Mesenchymal stem cell (in vitro differentiated cells and primary cell): ENCODE results near the gene FBXW4.
"Not testable (repeated sequence)": the region's sequence is repeated elsewhere in the genome, so short reads cannot be mapped to it uniquely, and the experiment has no call there.

Source experiments
- DNase-seq: peaks from one replicate; pipeline ENCODE4 v3.0.0-alpha.2; 2013
- H2AFZ ChIP-seq: one replicate; pipeline ENCODE4 v1.6.1; 2013; ENCODE audit warnings: low read depth, mild to moderate bottlenecking, control low read depth, inconsistent platforms, low read length, moderate library complexity
- H2AK5ac ChIP-seq: 2 replicates; pipeline ENCODE4 v1.6.1; 2013; ENCODE audit warnings: low read length, moderate library complexity, mild to moderate bottlenecking, inconsistent platforms; ENCODE audit not compliant: severe bottlenecking
- H2BK120ac ChIP-seq: one replicate; pipeline ENCODE4 v1.6.1; 2013; ENCODE audit warnings: low read depth, mild to moderate bottlenecking, inconsistent platforms, low read length, moderate library complexity
- H2BK12ac ChIP-seq, 2 experiments: one replicate each; pipeline ENCODE4 v1.6.1; 2013; ENCODE audit warnings: inconsistent platforms in 2 of 2, low read length in 2 of 2, mild to moderate bottlenecking in 2 of 2, moderate library complexity in 2 of 2, control low read depth in 1 of 2
- H2BK15ac ChIP-seq: one replicate; pipeline ENCODE4 v1.6.1; 2013; ENCODE audit warnings: mild to moderate bottlenecking, low read depth, inconsistent platforms; ENCODE audit not compliant: poor library complexity, severe bottlenecking
- H2BK5ac ChIP-seq: 2 replicates; pipeline ENCODE4 v1.6.1; 2013; ENCODE audit warnings: low read depth, mild to moderate bottlenecking, low read length, control low read depth, inconsistent platforms; ENCODE audit not compliant: poor library complexity, severe bottlenecking
- H3K14ac ChIP-seq, 2 experiments: one replicate each; pipeline ENCODE4 v1.6.1; 2013; ENCODE audit warnings: inconsistent platforms in 2 of 2, low read length in 2 of 2, control low read depth in 1 of 2, mild to moderate bottlenecking in 1 of 2, moderate library complexity in 1 of 2
- H3K18ac ChIP-seq, 2 experiments: one replicate each; pipeline ENCODE4 v1.6.1; 2013; ENCODE audit warnings: inconsistent platforms in 2 of 2, low read length in 2 of 2, control low read depth in 1 of 2, low read depth in 1 of 2, mild to moderate bottlenecking in 1 of 2
- H3K23ac ChIP-seq, 2 experiments: one replicate each; pipeline ENCODE4 v1.6.1; 2013; ENCODE audit warnings: inconsistent platforms in 2 of 2, low read length in 2 of 2, mild to moderate bottlenecking in 2 of 2, moderate library complexity in 2 of 2, control low read depth in 1 of 2
- H3K27ac ChIP-seq: 2 replicates; pipeline ENCODE4 v1.5.1; 2013; ENCODE audit warnings: mild to moderate bottlenecking, moderate library complexity, low read length, control low read depth, inconsistent platforms; ENCODE audit not compliant: poor library complexity, severe bottlenecking
- H3K27me3 ChIP-seq, 2 experiments: 2 replicates each; pipeline versions ENCODE4 v1.6.1 to v1.7.0; 2013; ENCODE audit warnings: low read length in 2 of 2, mild to moderate bottlenecking in 2 of 2, moderate library complexity in 2 of 2, control low read depth in 1 of 2, inconsistent platforms in 1 of 2; ENCODE audit not compliant: control insufficient read depth in 1 of 2, insufficient read depth in 1 of 2
- H3K36me3 ChIP-seq, 2 experiments: 2 replicates each; pipeline versions ENCODE4 v1.6.1 to v1.7.0; 2013; ENCODE audit warnings: low read length in 2 of 2, control low read depth in 1 of 2, inconsistent platforms in 1 of 2, low read depth in 1 of 2, mild to moderate bottlenecking in 1 of 2; ENCODE audit not compliant: insufficient read depth in 2 of 2, control insufficient read depth in 1 of 2
- H3K4ac ChIP-seq, 2 experiments: one replicate each; pipeline ENCODE4 v1.6.1; 2013; ENCODE audit warnings: inconsistent platforms in 2 of 2, low read length in 2 of 2, mild to moderate bottlenecking in 2 of 2, moderate library complexity in 2 of 2, control low read depth in 1 of 2, low read depth in 1 of 2
- H3K4me1 ChIP-seq: 2 replicates; pipeline ENCODE4 v1.6.1; 2013; ENCODE audit warnings: low read depth, low read length, control low read depth; ENCODE audit not compliant: control insufficient read depth, insufficient read depth
- H3K4me2 ChIP-seq: 2 replicates; pipeline ENCODE4 v1.6.1; 2013; ENCODE audit warnings: low read length, mild to moderate bottlenecking, inconsistent platforms; ENCODE audit not compliant: poor library complexity, severe bottlenecking
- H3K4me3 ChIP-seq, 2 experiments: 2 replicates each; pipeline versions ENCODE4 v1.5.1 to v1.7.0; 2013; ENCODE audit warnings: low read length in 2 of 2, mild to moderate bottlenecking in 2 of 2, control low read depth in 1 of 2, low read depth in 1 of 2; ENCODE audit not compliant: insufficient read depth in 1 of 2
- H3K79me1 ChIP-seq: replicated peaks from 2 replicates; pipeline ENCODE4 v1.6.1; 2013; ENCODE audit warnings: mild to moderate bottlenecking, control low read depth, low read length, inconsistent platforms; ENCODE audit not compliant: poor library complexity, severe bottlenecking
- H3K9ac ChIP-seq: 2 replicates; pipeline ENCODE4 v1.7.0; 2013; ENCODE audit warnings: mild to moderate bottlenecking, low read length, moderate library complexity
- H3K9me3 ChIP-seq: 2 replicates; pipeline ENCODE4 v1.7.0; 2013; ENCODE audit warnings: mild to moderate bottlenecking, low read length; ENCODE audit not compliant: control insufficient read depth
- H4K8ac ChIP-seq: one replicate; pipeline ENCODE4 v1.6.1; 2013; ENCODE audit warnings: inconsistent platforms, mild to moderate bottlenecking, low read length, moderate library complexity
- H4K91ac ChIP-seq: one replicate; pipeline ENCODE4 v1.6.1; 2013; ENCODE audit warnings: mild to moderate bottlenecking, low read length, inconsistent platforms
- WGBS: methylation state at CpG from one replicate; pipeline ENCODE4 v1.1.7; 2013; ENCODE audit warnings: mixed read lengths; 5-methylcytosine and 5-hydroxymethylcytosine counted together

The FBXW4 gene

DNA sequence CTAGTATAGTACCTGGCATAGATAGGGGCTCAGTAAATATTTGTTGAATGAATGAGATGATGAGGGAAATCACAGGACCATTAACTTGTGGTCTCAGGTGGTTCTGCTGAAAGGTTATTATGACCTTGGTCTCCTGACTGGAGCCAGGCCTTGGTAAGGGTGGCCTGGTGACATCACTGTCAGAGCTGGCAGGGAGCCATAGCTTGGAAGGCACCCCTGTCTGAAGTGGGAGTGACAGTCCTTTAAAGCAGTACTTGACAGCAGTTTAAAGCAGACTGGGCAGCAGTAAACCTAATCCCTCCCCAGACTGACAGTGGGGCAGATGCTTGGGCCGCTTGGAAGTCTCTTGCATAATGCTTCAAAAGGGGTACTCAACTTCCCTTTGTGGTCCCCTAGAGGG is 93.4 kb downstream of the FBXW4 start:
- Histone ChIP-seq H3K4me1 (no peaks in the 10 kb centered on the region), H2AK5ac (no peak overlapping the region), H2AFZ (no peak overlapping the region), H3K4me3 (no peak overlapping the region), H3K23ac (no peak overlapping the region), H3K4ac (no peak overlapping the region), H3K18ac (no peak overlapping the region), H4K91ac (no peak overlapping the region), H2BK15ac (peak overlapping the region; percentile 17), H4K8ac (no peak overlapping the region), H3K9ac (no peak overlapping the region), H3K9me3 (no peaks in the 10 kb centered on the region), H2BK120ac (no peak overlapping the region), H3K79me1 (no peaks in the 10 kb centered on the region), H2BK12ac (no peak overlapping the region), H3K36me3 (peaks cover 28 to 70% of the 10 kb centered on the region in 2 experiments), H3K27me3 (no peaks in the 10 kb centered on the region), H3K27ac (no peak overlapping the region), H3K14ac (no peak overlapping the region), H2BK5ac (no peak overlapping the region), H3K4me2 (no peak overlapping the region)
- DNase-seq: no peak
- 92% methylated on average over 1 of the region's 1 CpG for WGBS

DNA sequence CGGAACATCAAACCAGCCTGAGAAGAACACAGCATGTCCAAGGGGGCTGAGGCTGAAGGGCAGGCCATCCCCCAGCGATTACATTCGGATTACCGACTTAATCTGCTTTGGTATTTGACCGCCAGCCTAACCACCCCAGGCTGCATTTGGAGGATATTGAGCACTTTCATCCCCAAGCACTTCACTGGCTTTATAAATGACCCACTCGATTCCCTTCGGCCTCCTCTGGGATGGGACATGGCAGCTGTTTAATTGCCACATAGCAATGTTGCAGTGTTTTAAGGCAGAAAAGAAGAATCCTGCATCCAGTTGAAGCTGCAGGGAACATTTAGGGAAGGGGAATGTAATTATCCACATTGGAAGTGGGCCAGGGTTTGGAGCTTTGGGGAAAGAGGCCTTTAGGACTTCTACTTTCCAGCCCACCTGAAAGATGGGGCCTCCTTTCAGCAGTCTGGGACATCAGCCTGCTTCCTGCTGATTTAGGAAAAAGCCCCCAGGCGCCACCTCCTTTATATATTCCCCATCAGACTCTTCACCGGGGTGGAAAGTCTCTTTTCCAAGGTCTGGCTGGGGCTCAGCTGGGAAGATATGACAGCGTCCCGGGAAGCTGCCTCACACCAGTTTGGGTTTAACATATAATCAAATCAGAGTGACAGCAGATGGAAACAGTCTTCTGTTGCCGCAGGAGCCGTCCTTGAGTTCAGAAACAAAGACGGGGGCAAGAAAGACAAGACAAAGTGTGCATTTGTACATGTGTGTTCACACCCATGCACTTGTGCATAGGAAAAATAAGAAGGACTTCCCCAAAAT is 97.7 kb downstream of the FBXW4 start:
- 85% methylated on average over 14 of the region's 14 CpGs for WGBS
- H3K79me1 ChIP-seq: no peaks in the 10 kb centered on the region

DNA sequence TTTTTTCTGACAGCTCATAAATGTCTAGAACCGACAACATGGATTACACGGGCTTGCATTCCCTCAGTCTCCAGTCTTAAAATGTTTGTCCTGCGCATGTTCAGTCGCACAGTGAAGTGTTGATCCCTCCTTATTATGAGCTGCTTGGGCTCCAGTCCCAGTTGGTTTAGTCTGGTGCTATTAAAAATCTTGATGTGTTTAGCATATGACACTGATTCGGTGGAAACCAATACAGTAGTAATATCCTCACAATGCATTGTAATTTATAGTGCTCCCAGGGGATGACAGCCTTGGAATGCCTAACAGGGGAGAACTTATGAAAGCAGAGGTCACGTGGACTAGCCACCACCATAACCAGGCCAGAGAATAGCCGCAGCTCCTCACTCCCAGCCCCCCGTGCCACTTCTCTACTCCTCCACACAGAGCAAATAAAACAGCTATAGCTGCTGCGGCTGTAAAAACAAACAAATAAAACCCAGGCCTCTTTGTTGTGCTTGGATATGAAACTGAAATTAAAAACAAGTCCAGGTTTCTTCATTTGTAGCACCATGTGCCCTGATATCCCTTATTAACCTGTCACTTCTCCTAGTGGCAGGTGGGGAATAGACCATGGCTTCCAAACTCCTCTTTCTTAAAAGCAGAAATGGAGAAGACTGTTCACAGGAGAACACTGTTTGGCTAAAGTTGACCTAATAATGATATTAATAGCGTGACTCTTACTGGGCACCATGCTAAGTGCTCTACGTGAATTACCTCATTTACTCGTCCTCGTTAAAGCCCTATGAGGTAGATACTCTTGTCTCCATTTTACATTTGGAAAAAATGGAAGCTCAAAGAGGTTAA is 99.2 kb downstream of the FBXW4 start:
- H3K27me3 ChIP-seq: no peaks in the 10 kb centered on the region
- no peak overlapping the region for H4K91ac ChIP-seq
- peaks cover 3% of the 10 kb centered on the region for H3K79me1 ChIP-seq
- H3K18ac ChIP-seq: no peak overlapping the region
- H3K23ac ChIP-seq: no peak overlapping the region
- no peak overlapping the region for H3K27ac ChIP-seq
- DNase-seq: no peak
- WGBS: 96% methylated on average over 10 of the region's 13 CpGs
- H2AFZ ChIP-seq: no peak overlapping the region
- no peak overlapping the region for H3K4me3 ChIP-seq
- H3K9me3 ChIP-seq: no peaks in the 10 kb centered on the region
- H3K14ac ChIP-seq: no peak overlapping the region
- no peak overlapping the region for H2BK5ac ChIP-seq
- no peak overlapping the region for H2AK5ac ChIP-seq
- H2BK120ac ChIP-seq: no peak overlapping the region
- H3K36me3 ChIP-seq: peaks cover 7 to 42% of the 10 kb centered on the region in 2 experiments
- no peak overlapping the region for H3K4me2 ChIP-seq
- no peak overlapping the region for H4K8ac ChIP-seq
- H2BK12ac ChIP-seq: no peak overlapping the region
- H3K4me1 ChIP-seq: no peaks in the 10 kb centered on the region
- no peak overlapping the region for H2BK15ac ChIP-seq
- no peak overlapping the region for H3K4ac ChIP-seq
- H3K9ac ChIP-seq: no peak overlapping the region

More for the DNA sequence above, 97.7 kb downstream of the FBXW4 start:
- H2AFZ ChIP-seq: no peak overlapping the region
- no peak overlapping the region for H3K18ac ChIP-seq
- H2BK15ac ChIP-seq: no peak overlapping the region
- H2BK120ac ChIP-seq: no peak overlapping the region
- H3K4me1 ChIP-seq: no peaks in the 10 kb centered on the region
- H3K9me3 ChIP-seq: no peaks in the 10 kb centered on the region
- H4K8ac ChIP-seq: no peak overlapping the region
- no peak overlapping the region for H3K4me3 ChIP-seq
- H3K27me3 ChIP-seq: no peaks in the 10 kb centered on the region
- H3K9ac ChIP-seq: no peak overlapping the region
- H2BK5ac ChIP-seq: no peak overlapping the region
- no peak overlapping the region for H2AK5ac ChIP-seq
- H3K27ac ChIP-seq: no peak overlapping the region
- no peak overlapping the region for H3K4ac ChIP-seq
- no peak overlapping the region for H4K91ac ChIP-seq
- no peak overlapping the region for H3K14ac ChIP-seq
- H3K36me3 ChIP-seq: peaks cover 16 to 53% of the 10 kb centered on the region in 2 experiments
- no peak overlapping the region for H2BK12ac ChIP-seq
- H3K4me2 ChIP-seq: no peak overlapping the region
- no peak overlapping the region for H3K23ac ChIP-seq
- DNase-seq: no peak

DNA sequence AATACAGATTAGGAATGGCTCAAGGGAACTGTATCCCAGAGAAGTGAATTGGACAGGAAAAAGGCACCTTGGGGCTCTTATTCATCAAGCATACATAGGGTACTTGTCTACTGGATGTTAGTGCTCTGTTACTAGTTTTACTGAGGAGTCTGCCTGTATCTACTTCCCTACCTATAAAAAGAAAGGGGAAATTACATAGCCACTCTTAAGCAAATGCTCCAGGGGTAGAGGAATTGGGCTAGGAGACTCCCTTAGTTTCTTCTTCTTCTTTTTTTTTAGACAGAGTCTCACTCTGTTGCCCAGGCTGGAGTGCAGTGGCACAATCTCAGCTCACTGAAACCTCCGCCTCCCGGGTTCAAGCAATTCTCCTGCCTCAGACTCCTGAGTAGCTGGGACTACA is 101.6 kb downstream of the FBXW4 start:
- not testable (repeated sequence) for H2AK5ac ChIP-seq, H3K27ac ChIP-seq, H2BK12ac ChIP-seq, DNase-seq, H4K91ac ChIP-seq, H3K4me2 ChIP-seq, H4K8ac ChIP-seq, H2AFZ ChIP-seq, H3K27me3 ChIP-seq, H3K18ac ChIP-seq, H3K9ac ChIP-seq, H3K4me1 ChIP-seq, H2BK120ac ChIP-seq, H3K79me1 ChIP-seq, H2BK15ac ChIP-seq, H3K14ac ChIP-seq, H3K9me3 ChIP-seq, H2BK5ac ChIP-seq, H3K23ac ChIP-seq, H3K4ac ChIP-seq, H3K4me3 ChIP-seq
- 94% methylated on average over 2 of the region's 2 CpGs for WGBS
- peaks cover 3 to 23% of the 10 kb centered on the region in 2 experiments for H3K36me3 ChIP-seq
